ENCODE data around the gene TUBB2A. TPM values are rescaled to one million over a fixed set of nuclear protein-coding genes. Genes with fewer than 3 reads are reported as not detected.
A peak's percentile ranks its signal among the peaks of the same experiment; 100 is the strongest.

The TUBB2A gene
- total and polyA plus RNA-seq, 2 of the 13 experiments (the other 11 are each of a cell fraction or from before 2014, with no cell fraction given), result 35.3 to 106 TPM

GRCh38 chr6:3157131-3157933, at the start of gene TUBB2A (continued):
- no peak for TF ChIP-seq ZNF552 (CRISPR knock-in tag; IDR thresholded peaks at IDR 0.05; ENCODE audit: borderline replicate concordance)
- TF ChIP-seq ZNF737 (CRISPR knock-in tag; IDR thresholded peaks at IDR 0.05; ENCODE audit: borderline replicate concordance), result no peak
- TF ChIP-seq ZFP62 (CRISPR knock-in tag; IDR thresholded peaks at IDR 0.05), result no peak
- no peak for TF ChIP-seq ZNF569 (CRISPR knock-in tag; IDR thresholded peaks at IDR 0.05; ENCODE audit: borderline replicate concordance)
- TF ChIP-seq CEBPB (IDR thresholded peaks at IDR 0.05; ENCODE audit: borderline replicate concordance, low read depth, low read length), result no peak
- peak; percentile 90 for TF ChIP-seq MED1 (CRISPR knock-in tag; IDR thresholded peaks at IDR 0.05)
- TF ChIP-seq ONECUT2 (CRISPR knock-in tag; IDR thresholded peaks at IDR 0.05), result no peak
- peak; percentile 75; the same call in 1 of the 2 replicates for TF ChIP-seq MYPOP (CRISPR knock-in tag; IDR thresholded peaks at IDR 0.05)
- TF ChIP-seq PHB2 (IDR thresholded peaks at IDR 0.05; ENCODE audit: partially characterized antibody), result no peak
- TF ChIP-seq ZNF891 (CRISPR knock-in tag; IDR thresholded peaks at IDR 0.05), result 0 out of 2 replicates have a peak, but pooled peaks have one; percentile 62
- TF ChIP-seq NBN (conservative IDR thresholded peaks at IDR 0.05), result no peak
- TF ChIP-seq ZNF160 (CRISPR knock-in tag; IDR thresholded peaks at IDR 0.05), result no peak; the same call in 1 of the 2 replicates
- TF ChIP-seq ZNF337 (CRISPR knock-in tag; IDR thresholded peaks at IDR 0.05; ENCODE audit: borderline replicate concordance, low read depth), result no peak
- no peak for TF ChIP-seq PBX2 (CRISPR knock-in tag; IDR thresholded peaks at IDR 0.05)
- peak; percentile 80; the same call in 1 of the 2 replicates for TF ChIP-seq ZNF614 (CRISPR knock-in tag; IDR thresholded peaks at IDR 0.05; ENCODE audit: borderline replicate concordance)
- TF ChIP-seq MED13 (CRISPR knock-in tag; IDR thresholded peaks at IDR 0.05), result peak; percentile 62; the same call in 1 of the 2 replicates
- peak; percentile 83 for TF ChIP-seq ZNF331 (CRISPR knock-in tag; IDR thresholded peaks at IDR 0.05)
- TF ChIP-seq FOXO1 (CRISPR knock-in tag; IDR thresholded peaks at IDR 0.05), result peak; percentile 42; the same call in 1 of the 2 replicates
- peak; percentile 52 for TF ChIP-seq ASH2L (IDR thresholded peaks at IDR 0.05; ENCODE audit: insufficient read length, low read depth, low read length)
- no peak for TF ChIP-seq EHMT2 (IDR thresholded peaks at IDR 0.05; ENCODE audit: borderline replicate concordance, low read depth, low read length)
- no peak for TF ChIP-seq ZNF225 (CRISPR knock-in tag; IDR thresholded peaks at IDR 0.05)
- no peak for TF ChIP-seq SOX13 (IDR thresholded peaks at IDR 0.05)
- no peak; a peak in 1 of 4 replicates for TF ChIP-seq SOX13 (CRISPR knock-in tag; conservative IDR thresholded peaks at IDR 0.05 in 1 of 2, IDR thresholded peaks at IDR 0.05 in 1 of 2)
- TF ChIP-seq ZNF350 (CRISPR knock-in tag; IDR thresholded peaks at IDR 0.05; ENCODE audit: borderline replicate concordance, low read depth), result no peak
- peak; percentile 87 for TF ChIP-seq ZNF276 (CRISPR knock-in tag; IDR thresholded peaks at IDR 0.05; ENCODE audit: low read depth)
- TF ChIP-seq ZBTB3 (CRISPR knock-in tag; IDR thresholded peaks at IDR 0.05; ENCODE audit: borderline replicate concordance, low read depth), result no peak
- peak; percentile 82; the same call in 1 of the 2 replicates for TF ChIP-seq ZSCAN29 (CRISPR knock-in tag; conservative IDR thresholded peaks at IDR 0.05)
- peak; percentile 92; the same call in 1 of the 2 replicates for TF ChIP-seq AHR (CRISPR knock-in tag; IDR thresholded peaks at IDR 0.05)

Data from HepG2 (cell line).